GM19324 (cell line): ENCODE measurements around the gene SLC6A19.
"Not testable (repeated sequence)": the region's sequence is repeated elsewhere in the genome, so short reads cannot be mapped to it uniquely, and the experiment has no call there.

Experiments
- ATAC-seq: cut with Tn5 transposase; IDR thresholded peaks from one replicate; pipeline ENCODE4 v1.9.1; 2021; ENCODE audit warnings: mild to moderate bottlenecking, moderate library complexity; ENCODE audit not compliant: unreplicated experiment, low FRiP score

The SLC6A19 gene

DNA sequence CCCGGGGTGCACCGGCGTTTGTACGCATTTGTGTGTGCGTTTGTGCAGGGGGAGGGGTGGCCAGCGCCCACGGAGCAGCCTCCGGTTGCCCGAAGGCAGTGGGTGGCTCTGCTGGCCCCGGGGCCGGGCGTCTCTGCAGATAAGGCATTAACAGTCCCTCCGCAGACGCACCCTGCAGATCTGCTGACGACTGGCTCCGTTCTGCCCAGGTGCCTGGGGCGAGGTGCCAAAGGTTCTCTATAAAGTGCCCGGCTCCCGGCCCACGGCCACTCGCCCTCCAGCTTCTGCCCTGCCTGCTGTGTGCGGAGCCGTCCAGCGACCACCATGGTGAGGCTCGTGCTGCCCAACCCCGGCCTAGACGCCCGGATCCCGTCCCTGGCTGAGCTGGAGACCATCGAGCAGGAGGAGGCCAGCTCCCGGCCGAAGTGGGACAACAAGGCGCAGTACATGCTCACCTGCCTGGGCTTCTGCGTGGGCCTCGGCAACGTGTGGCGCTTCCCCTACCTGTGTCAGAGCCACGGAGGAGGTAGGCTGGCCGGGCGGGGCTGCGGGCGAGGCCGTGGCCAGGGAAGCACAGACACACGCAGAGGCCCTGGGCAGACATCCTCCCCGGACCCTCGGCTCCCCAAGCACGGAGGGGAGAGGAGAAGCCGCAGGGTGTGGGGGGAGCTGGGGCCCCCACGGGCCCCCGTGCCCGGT, at the start of gene SLC6A19:
Gene SLC6A19, plus strand, starts transcription at position 269 of the 699 bp plus-strand sequence. Its CDS starts 56 bp downstream, at position 325.
- no peak for ATAC-seq

DNA sequence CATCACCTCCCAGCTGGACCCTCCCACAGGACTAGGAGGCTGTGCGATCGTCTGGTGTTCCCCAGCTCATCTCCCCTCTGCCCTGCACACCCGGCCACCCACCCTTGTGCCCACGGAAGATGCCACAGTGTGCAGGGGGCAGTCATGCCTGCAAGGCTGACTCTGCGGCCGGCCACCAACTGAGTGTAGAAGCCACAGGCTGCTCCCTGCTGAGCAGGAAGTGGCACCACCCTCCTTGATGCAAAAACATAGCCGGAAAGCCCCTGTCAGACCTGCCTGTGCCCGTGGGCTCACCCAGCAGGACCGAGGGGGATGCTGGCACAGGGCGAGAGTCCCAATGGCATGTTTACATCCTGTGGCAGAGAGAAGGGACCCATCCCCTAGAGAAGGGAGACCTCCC, 49.2 kb upstream of the SLC6A19 start:
- no peak for ATAC-seq

DNA sequence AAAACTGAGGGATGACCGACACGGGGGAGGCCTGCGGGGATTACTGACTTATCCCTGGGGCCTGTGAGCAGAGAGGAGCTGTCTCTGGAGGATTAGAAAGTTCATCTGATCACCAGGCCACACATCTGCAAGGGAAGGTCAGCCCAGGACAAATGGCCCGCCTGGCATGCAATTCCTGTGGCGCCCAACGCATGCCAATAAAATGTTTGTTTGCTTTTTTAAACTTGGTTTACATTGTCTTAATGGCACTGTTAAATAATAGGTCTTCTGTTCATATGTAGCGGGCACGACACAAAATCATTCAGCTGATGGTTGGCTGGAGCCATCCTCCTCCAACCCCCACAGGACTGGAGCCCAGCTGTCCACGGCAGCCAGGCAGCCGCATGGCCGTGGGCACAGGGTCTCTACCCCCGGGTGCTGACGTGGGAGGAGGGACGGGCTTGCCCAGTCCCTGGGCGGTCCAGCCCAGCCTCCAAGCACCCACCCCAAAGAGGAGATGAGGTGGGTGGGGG, 48.6 kb upstream of the SLC6A19 start:
- no peak for ATAC-seq

DNA sequence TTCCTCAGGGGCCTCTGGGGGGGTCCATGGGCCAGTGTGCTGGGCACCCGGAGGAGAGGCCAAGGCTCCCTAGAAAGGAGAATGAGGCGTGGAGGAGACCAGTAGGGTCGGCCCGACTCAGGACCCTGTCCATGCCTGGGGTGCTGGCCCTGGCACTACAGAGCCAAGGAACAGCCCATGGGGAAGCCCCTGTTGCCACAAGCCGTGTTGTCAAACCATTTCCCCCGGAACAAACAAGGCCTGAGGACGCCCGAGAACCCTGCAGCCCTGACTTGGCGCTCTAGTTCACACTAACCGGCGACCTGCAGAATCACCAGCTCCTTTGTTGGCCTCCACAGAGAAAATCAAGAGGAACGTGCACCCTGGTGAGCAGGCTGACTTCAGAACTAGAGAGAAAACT, 48.0 kb upstream of the SLC6A19 start:
- ATAC-seq, result no peak

DNA sequence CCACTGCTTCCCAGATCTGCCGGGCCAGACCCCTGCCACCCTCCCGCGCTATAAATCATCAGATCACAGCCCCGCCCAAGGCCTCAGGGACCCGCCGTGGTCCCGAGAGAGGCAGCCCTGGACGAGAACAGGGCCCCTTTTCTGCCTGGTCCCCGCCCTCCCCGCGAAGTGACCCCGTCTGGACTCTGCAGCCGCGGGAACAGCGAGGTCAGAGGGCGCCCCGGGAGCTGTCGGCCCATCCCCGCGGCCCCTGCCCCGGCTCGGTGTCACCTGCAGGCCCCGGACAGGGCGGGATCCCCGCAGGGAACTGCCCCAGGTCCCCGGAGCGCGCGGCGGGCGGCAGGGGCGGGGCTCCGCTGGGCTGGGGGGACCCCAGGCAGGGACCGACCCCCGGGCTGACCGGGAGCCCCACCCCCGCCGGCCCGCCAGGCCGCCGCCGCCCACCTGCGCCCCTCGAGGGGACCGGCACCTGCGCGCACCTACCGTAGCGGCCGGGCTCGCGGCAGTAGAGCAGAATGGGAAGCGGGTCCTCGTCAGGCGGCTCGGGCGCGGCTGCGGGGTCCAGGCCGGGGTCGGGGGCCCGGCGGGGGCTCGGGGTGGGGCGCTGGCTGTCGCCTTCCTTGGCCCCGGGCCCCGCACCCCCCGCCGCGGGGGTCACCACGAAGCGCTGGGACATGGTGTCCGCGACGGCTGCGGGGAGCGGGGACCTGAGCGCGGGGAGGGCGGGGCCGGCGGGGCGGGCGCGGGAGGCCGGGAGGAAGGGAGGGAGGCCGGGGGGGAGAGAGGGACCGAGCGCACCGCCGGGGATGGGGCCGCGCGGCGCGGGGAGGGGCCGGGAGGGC, 46.0 kb upstream of the SLC6A19 start:
- no peak for ATAC-seq

DNA sequence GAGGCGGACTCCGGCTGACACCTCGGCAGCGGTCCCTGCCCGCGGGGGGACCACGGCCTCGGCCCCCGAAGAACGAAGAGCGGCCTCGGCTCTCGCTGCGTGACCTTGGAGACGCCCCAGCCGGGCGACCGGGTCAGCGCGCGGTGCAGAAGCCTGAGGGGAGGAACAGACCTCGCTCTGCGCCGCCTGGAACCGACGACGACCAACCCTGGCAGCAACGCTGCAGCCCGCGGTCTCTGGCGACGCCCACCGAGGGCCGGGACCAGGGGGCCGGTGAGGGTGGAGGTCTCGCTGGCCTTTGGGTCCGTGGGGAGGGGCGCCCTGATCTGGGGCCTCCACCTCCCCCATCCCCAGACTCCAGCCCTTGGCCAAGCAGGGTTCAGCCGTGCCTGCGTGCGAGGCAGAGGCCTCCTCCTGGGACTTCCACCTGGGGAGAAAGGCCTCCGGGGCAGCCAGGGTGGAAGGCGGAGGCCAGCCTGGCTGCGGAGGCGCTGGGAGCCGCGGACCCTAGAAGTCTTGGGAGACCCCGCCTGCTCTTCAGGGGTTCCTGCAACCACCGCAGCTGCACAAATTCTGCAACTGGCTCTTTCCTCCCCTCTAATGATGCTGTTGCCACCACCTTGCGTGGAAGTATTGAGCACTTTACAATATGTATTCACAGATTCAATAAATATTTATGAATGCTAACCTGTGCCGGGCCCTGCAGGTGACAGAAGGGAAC, 45.2 kb upstream of the SLC6A19 start:
- no peak for ATAC-seq

DNA sequence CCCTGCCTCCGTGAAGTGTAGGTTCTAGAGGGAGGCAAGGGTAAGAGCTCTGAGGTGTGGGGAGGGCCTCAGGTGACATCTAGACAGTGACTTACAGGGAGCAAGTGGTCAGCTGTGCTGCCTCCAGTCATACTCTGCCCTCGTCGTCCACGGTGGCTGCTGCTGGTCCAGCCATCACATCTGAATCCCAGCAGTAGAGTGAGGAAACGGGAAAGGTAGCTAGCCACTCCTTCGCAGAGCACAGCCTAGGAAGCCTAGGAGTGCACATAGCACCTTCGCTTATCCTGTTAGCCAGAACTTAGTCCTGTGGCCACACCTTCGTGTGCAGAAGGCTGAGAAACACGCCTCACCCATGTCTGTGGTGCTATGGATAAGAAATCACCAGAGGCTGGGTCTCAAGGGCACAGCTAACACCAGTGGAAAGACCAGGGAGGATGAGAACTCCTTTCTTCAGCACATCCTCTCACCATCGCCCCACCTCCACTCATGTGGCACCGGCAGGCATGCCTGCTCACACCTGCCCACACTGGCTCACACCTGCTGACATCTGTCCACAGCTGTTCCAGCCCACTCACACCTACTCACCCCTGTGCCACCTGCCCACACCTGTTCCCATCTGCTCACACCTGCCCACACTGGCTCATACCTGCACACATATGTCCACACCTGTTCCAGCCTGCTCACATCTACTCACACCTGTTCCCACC, 44.5 kb upstream of the SLC6A19 start:
- no peak for ATAC-seq

DNA sequence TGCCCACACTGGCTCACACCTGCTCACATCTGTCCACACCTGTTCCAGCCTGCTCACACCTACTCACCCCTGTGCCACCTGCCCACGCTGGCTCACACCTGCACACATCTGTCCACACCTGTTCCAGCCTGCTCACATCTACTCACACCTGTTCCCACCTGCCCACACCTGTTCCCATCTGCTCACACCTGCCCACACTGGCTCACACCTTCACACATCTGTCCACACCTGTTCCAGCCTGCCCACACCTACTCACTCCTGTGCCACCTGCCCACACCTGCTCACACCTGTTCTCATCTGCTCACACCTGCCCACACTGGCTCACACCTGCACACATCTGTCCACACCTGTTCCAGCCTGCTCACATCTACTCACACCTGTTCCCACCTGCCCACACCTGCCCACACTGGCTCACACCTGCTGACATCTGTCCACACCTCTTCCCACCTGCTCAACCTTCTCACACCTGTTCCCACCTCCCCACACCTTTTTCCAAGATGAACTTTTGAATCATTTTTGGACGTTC, 43.9 kb upstream of the SLC6A19 start:
- ATAC-seq, result not testable (repeated sequence)

DNA sequence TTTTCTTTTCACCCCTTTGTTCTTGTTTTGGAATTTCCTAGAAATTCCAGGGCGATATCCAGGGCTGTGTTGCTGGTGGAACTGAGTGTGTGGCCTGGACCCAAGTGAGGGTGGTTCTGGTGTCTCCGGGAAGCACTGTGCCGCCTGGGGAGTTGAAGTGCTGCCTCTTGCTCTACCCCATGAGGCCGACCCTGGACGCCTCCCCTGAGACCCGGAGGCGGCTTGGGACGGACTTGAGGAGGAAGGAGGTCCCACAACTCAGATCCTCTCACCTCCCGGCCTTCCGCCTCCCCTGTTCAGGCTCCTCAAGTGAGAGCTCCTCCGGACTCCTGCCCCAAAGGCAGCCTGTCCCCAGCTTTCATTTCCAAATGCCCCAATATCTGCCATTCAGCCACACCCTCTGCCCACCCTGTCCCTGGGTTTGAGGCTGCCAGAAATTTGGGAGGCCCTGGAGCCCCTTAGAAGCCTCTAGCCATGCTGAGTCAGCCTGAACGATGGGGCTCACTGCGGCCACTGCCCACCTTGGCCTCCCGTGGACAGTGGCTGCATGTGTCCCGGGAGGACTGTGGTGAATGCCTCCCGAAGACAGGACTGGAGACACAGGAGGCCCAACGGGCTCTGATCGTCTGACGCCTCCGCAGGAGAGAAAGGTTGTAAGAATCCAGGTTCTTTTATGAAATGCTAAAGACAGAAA, 42.6 kb upstream of the SLC6A19 start:
- ATAC-seq, result no peak

DNA sequence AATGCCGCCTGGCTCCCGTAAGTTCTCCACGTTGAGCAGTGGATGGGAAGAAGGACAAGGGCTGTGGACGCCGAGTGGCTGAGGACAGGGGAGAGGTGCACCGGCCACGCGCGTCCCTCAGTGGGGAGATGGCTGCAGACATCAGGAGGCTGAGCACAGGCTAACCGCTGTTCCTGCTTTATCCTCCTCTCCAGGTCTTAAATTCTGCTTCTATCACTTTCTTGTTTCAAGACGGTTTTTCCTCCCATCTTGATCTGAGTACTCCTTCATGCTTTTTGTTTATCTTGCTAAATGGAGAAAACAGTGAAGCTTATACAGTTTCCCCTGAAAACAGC, 42.1 kb upstream of the SLC6A19 start:
- ATAC-seq, result no peak

DNA sequence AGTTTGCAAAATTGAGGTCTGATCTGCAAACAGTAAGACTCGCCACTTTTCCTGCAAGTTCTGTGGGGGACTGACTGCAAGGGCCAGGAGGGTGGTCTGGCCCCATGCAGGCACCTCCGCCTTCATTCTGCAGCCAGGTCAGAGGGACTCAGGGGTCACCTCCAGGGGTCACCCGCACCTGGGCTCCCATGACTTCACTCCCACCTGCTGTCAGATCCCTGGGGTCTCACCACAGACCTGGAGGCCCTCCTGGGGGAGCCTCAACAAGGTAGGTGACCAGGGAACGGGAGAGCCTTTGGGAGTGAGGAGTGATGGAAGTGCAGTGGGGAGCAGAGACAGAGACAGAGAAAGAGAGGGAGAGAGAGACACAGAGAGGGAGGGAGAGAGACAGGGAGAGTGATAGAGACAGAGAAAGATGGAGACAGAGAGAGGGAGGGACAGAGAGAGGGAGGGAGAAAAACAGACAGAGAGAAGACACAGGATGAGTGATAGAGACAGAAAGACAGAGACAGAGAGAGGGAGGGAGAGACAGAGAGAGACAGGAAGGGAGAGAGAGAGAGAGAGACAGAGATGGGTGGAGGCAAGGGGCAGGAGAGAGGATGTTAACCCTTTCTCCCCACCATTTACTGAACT, 41.5 kb upstream of the SLC6A19 start:
- ATAC-seq, result no peak

DNA sequence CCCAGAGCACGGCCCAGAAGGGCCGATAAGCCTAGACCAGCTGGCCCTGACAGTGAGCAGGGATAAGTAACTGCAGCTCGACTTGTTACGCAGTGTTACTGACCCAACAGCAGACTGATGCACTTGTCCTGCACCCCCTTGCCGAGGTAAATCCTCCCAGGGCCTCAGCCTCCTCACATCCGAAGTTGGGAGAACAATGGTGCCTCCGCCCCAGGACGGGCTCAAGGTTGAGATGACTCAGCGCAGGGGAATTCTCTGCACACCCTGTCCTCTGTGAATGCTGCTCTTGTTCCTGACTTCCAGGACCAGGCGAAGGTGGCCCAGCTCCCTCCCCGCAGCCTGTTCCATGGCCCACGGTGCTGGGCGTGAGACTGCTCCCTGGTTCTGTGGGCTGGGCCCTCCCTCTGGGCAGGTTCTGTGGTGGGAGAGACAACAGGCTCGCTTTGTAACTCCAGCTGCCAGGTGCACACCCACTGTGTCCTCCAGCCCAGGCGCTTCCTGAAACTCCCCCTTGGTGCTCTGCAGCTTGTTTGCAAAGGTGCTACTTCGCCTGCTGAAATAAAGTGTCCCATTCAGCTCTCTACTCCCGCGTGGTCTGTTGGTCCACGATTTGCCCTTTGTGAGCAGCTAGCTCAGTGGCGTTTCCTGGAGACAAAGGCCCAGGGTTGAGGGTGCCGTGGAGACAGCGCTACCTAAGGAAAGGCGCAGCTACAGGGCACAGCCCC, 40.1 kb upstream of the SLC6A19 start:
- ATAC-seq, result no peak

DNA sequence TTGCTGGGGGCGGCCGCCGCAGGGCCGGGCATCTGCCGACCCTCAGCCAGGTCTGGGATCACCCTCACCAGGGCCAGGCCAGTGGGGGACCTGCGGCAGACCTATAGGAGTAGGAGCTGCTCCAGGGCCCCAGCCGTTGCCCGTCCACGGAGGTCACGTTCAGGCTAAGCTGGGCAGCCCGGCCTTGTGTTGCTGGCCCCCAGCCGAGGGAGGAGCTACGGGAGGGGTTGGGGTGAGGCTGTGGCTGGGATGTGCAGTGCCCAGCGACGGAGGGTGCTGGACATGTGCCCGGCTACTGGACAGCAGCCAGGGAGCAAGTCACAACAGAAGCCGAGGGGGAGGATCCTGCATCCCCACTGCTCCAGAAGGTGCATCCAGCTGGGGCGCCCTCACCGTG, 39.6 kb upstream of the SLC6A19 start:
- no peak for ATAC-seq

DNA sequence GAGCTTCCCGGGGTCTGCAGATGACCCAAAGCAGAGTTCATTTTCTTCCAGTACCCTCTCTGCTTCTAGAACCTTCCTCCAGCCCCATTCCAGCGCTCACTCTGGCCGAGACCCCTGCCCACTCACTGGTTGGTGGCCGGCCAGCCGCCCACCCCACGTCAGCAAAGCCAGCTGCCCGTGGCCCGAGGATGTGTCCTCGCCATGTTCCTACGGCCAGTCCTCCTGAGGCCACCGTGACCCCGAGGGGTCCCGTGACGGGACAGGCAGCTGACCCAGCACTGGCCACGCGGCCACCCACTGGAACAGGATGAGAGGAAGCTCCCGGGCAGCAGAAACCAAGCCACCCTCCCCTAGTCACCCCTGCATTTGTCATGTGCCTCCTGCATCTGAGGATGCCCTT, 39.1 kb upstream of the SLC6A19 start:
- no peak for ATAC-seq

DNA sequence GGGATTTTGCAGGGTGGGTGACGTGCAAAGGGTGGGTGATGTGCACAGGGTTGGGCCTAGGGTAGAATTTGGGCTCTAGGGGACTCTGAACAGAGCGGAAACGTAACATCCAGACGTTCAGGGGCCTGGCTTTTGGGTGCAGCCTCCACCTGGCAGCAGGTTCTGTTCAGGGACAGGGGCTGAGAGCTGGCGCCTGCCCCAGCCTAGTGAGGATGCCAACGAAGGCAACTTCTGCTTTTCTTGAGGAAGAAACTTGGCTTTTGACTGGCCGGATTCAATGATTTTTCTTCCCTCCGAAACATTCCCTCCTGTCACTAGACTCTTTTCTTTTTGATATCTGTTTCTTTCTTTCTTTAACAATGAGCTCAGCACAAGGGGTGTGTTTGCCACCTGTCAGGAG, 38.6 kb upstream of the SLC6A19 start:
- no peak for ATAC-seq

DNA sequence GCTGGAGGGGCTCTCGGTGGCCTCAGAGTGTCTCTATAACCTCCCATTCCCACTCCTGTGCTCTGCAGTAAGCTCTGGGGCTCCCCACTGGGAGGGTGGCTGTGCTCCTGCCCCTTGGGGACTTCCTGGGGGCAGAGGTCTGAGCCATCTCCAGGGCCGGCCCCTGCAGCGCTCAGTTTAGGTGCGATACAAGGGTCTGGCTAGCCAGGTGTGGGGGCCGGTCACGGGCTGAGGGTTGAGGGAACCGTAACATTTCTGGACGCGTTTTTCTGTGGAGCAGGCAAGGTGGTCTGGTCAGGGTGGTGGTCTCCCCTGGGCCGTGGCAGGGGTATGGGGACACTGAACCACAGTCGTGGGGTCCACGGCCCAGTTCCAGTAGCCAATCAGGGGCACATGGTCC, 38.0 kb upstream of the SLC6A19 start:
- ATAC-seq, result no peak

DNA sequence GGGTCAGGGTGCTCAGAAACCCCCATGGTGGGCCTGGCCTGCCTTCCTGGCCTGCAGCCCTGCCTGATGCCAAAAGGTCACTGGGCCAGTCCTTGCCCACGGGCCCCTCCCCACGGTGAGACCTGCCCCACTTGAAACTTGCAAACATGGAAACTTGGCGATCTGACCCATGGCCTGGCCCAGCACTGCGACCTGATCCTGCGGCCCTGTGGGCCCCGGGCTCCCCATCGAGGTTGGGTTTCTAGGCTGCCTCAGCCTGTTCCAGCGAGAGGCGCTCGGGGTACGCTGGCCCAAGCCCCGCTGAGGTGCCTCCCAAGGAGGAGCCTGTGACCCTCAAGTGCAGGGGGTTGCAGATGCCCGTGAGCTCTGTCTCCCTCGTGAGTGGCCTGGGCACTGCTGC, 37.5 kb upstream of the SLC6A19 start:
- no peak for ATAC-seq

DNA sequence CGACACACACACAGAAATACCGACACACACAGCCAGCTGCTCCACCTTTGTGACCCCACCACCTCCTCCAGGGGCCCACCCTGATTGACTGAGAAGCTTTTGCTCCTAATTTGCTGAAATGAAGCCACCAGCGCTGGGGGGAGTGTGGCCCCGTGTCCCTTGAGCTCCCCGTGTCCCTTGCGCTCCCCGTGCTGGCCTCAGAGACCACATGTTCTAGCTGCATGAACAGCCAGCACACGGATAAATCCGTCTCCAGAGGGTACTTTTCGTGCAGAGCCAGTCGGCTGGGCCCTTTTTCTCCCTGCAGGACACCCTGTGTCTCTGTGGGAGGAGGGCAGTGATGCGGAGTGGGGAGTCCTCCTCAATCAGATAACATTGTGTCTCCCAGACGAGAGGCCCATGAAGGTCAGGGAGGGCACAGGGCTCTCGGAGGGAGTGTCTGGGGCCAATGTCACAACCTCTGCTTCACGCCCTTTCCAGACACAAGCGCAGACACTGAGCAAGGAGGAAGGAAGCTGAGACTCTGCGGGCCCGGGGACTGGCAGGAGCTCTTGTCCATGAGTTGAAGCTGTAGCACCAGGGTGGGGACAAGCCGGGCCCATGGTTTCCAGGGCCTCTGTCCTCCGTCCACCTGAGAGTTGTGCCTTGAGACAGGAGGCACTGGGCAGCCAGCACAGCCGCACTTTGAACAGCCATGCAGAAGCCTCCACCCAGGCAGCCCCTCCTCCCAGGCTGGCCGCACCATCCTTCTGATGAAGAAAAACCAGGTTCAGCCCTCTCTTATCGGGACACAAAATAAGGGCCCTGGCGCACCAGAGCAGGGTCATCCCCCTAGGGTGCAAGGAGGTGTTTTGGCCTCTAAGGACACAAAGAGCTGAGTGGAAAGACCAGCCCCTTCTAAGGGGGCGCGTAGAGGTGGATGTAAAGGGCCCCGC, 36.4 kb upstream of the SLC6A19 start:
- ATAC-seq, result no peak
